K562 (cell line): ENCODE results near the gene FAM20C. TPM values are rescaled to one million over a fixed set of nuclear protein-coding genes. Genes with fewer than 3 reads are reported as not detected.

Source experiments
- ATAC-seq: fragments of 200-7000 bp; cut with Tn5 transposase; 3 replicates; pipeline ENCODE4 v1.9.1; 2020; ENCODE audit warnings: moderate library complexity
- BruUV-seq: library from RNA; stranded (reverse); fragments of 400-500 nt; replicated peaks from 2 replicates; lab custom pipeline; 2021; lab: Mats Ljungman, UMichigan
- CTCF ChIA-PET: fragments of 300-600 bp; formaldehyde crosslinking; extraction: SDS; loops from one replicate; lab custom pipeline; 2021; ENCODE audit warnings: low intra/inter-chr PET ratio; lab: Yijun Ruan, JAX
- POLR2A ChIA-PET: fragments of 300-600, 350-650 bp; sonication (Branson Sonifier 250); formaldehyde crosslinking; extraction: SDS; loops from one replicate; lab custom pipeline; 2021; ENCODE audit warnings: antibody characterized with exemption, inconsistent platforms; lab: Yijun Ruan, JAX
- DNase-seq, 4 experiments: peaks; one replicate each; pipeline versions ENCODE4 v3.0.0 to v3.0.0-alpha.2; 2011 to 2018; ENCODE audit warnings: low spot score in 3 of 4, mixed read lengths in 3 of 4; ENCODE audit errors: extremely low read depth in 1 of 4
- FAIRE-seq: peaks from 2 replicates; lab custom pipeline; 2011; peaks lifted over from hg19 to GRCh38; lab: Jason Lieb, UNC
- H2AFZ ChIP-seq: 2 replicates; pipeline ENCODE4 v1.6.0; 2011; ENCODE audit warnings: low read depth, low read length, control low read depth, inconsistent platforms
- H3K27ac ChIP-seq: fragments of 200-600 bp; 3 replicates; pipeline ENCODE4 v1.8.0; 2011; ENCODE audit warnings: low read depth, mild to moderate bottlenecking, control low read depth, inconsistent platforms, low read length, moderate library complexity, mixed read lengths; ENCODE audit errors: extremely low read depth
- H3K27me3 ChIP-seq, 2 experiments: fragments of 300-600 bp in 1 of 2; 2 replicates in 1 of 2; 3 replicates in 1 of 2; pipeline versions ENCODE4 v1.6.0 to v1.8.0; 2011; ENCODE audit warnings: inconsistent platforms in 2 of 2, low read length in 2 of 2, mild to moderate bottlenecking in 1 of 2, mixed read lengths in 1 of 2, moderate library complexity in 1 of 2; ENCODE audit not compliant: control insufficient read depth in 2 of 2, insufficient read depth in 2 of 2
- H3K36me3 ChIP-seq: fragments of 300-600 bp; 3 replicates; pipeline ENCODE4 v1.8.0; 2011; ENCODE audit warnings: mild to moderate bottlenecking, low read length, inconsistent platforms; ENCODE audit not compliant: control insufficient read depth, insufficient read depth
- H3K4me1 ChIP-seq, 2 experiments: fragments of 200-600 bp in 1 of 2; replicated peaks in 1 of 2; 2 replicates in 1 of 2; 3 replicates in 1 of 2; pipeline versions ENCODE4 v1.5.1 to v1.8.0; 2011; ENCODE audit warnings: inconsistent platforms in 2 of 2, low read length in 2 of 2, mild to moderate bottlenecking in 1 of 2, mixed read lengths in 1 of 2, moderate library complexity in 1 of 2; ENCODE audit not compliant: control insufficient read depth in 2 of 2, insufficient read depth in 2 of 2
- H3K4me2 ChIP-seq: 2 replicates; pipeline ENCODE4 v1.6.1; 2011; ENCODE audit warnings: low read length, control low read depth, inconsistent platforms, mixed read lengths; ENCODE audit not compliant: insufficient read depth
- H3K4me3 ChIP-seq: fragments of 200-600 bp; sonication (generic), shearing (Covaris generic); 2 replicates; pipeline ENCODE4 v1.5.1; 2016; ENCODE audit warnings: control low read depth, inconsistent platforms
- H3K79me2 ChIP-seq: fragments of 200-600 bp; 3 replicates; pipeline ENCODE4 v1.8.0; 2011; ENCODE audit warnings: low read length, inconsistent platforms; ENCODE audit not compliant: control insufficient read depth, insufficient read depth
- H3K9ac ChIP-seq, 2 experiments: 2 replicates each; pipeline versions ENCODE4 v1.6.0 to v1.6.1; 2011; ENCODE audit warnings: low read depth in 2 of 2, low read length in 2 of 2, control low read depth in 1 of 2, inconsistent platforms in 1 of 2, mild to moderate bottlenecking in 1 of 2, mixed read lengths in 1 of 2; ENCODE audit not compliant: insufficient read depth in 1 of 2
- H3K9me1 ChIP-seq: one replicate; pipeline ENCODE4 v1.6.0; 2011; ENCODE audit warnings: inconsistent platforms, mild to moderate bottlenecking, low read length, moderate library complexity; ENCODE audit not compliant: control insufficient read depth, insufficient read depth
- H3K9me3 ChIP-seq: replicated peaks from 2 replicates; pipeline ENCODE4 v1.5.1; 2011; ENCODE audit warnings: low read depth, low read length, inconsistent platforms; ENCODE audit not compliant: control insufficient read depth, insufficient read depth
- H4K20me1 ChIP-seq: replicated peaks from 2 replicates; pipeline ENCODE4 v1.6.1; 2011; ENCODE audit warnings: low read length, inconsistent platforms, mixed read lengths; ENCODE audit not compliant: control insufficient read depth, insufficient read depth
- PHB ChIP-seq: fragments of 250-450 bp; sonication (Bioruptor Pico); IDR thresholded peaks from 2 replicates; pipeline ENCODE4 v1.5.0; 2021
- RBM15 ChIP-seq: fragments of 200-400 bp; formaldehyde crosslinking; IDR thresholded peaks from 2 replicates; pipeline ENCODE4 v1.6.1; 2018; ENCODE audit warnings: mild to moderate bottlenecking, low read length, moderate library complexity; ENCODE audit not compliant: insufficient read depth
- SIN3A ChIP-seq, 2 experiments: fragments of 150-350 bp in 1 of 2; IDR thresholded peaks; 2 replicates each; pipeline ENCODE4 v1.6.1; 2011 to 2016; ENCODE audit warnings: borderline replicate concordance in 2 of 2, low read depth in 2 of 2, low read length in 2 of 2, mild to moderate bottlenecking in 2 of 2, moderate library complexity in 2 of 2; ENCODE audit not compliant: control insufficient read depth in 1 of 2
- TARDBP ChIP-seq: fragments of 450-650 bp; IDR thresholded peaks from 2 replicates; pipeline ENCODE4 v1.6.1; 2016
- TSC22D4 ChIP-seq: fragments of 450-650 bp; IDR thresholded peaks from 2 replicates; pipeline ENCODE4 v1.6.1; 2016; ENCODE audit warnings: missing genetic modification characterization, missing biosample characterization, control low read depth
- ZFPM2 ChIP-seq: fragments of 250-450 bp; sonication (Bioruptor Pico); IDR thresholded peaks from 2 replicates; pipeline ENCODE4 v1.5.1; 2022; ENCODE audit warnings: mild to moderate bottlenecking
- WGBS: fragments of 100-300 bp; shearing (Covaris generic); methylation state at CpG from one replicate; pipeline ENCODE4 v1.1.6; 2016; ENCODE audit warnings: low coverage, mixed read lengths; ENCODE audit not compliant: insufficient coverage; ENCODE audit errors: missing lambda C conversion rate; 5-methylcytosine and 5-hydroxymethylcytosine counted together
- in situ Hi-C: fragments of 300-500 bp; cut with MboI; formaldehyde crosslinking; loops from 4 replicates; pipeline ENCODE4 v1.15.0; 2018; ENCODE audit warnings: inconsistent platforms, mixed read lengths
- intact Hi-C: fragments of 100-400 bp; cut with micrococcal nuclease; formaldehyde crosslinking; loops from 2 replicates; pipeline ENCODE4 v1.14.2; 2022
- polyA plus RNA-seq, 8 experiments: library from polyadenylated mRNA; depleted of rRNA in 4 of 8; stranded (reverse) in 5 of 8; unstranded in 3 of 8; fragments of >200 nt; fragmentation: Nextera tagmentation in 2 of 8; fragmentation: Illumina TruSeq in 1 of 8; extraction: Ambion mirVana in 2 of 8; extraction: Trizol in 1 of 8; gene quantifications; 2 replicates each; pipeline versions ENCODE4 v1.2.1 to v1.2.3, GENCODE V29; 2011 to 2014; ENCODE audit warnings: inconsistent platforms in 1 of 8, missing spikeins in 1 of 8
- total RNA-seq, 7 experiments: library from RNA; depleted of rRNA in 6 of 7; stranded (reverse); fragments of >200 nt in 6 of 7; fragmentation: Illumina TruSeq in 2 of 7; extraction: Trizol in 2 of 7; gene quantifications; 2 replicates each; pipeline versions ENCODE4 v1.2.1 to v1.2.3, GENCODE V29; 2011 to 2021; ENCODE audit warnings: low replicate concordance in 1 of 7

The FAM20C gene
- total and polyA plus RNA-seq, 9 of the 15 experiments (the other 6 are each of a cell fraction or from before 2014, with no cell fraction given): 0.09 TPM; not detected in 8

DNA sequence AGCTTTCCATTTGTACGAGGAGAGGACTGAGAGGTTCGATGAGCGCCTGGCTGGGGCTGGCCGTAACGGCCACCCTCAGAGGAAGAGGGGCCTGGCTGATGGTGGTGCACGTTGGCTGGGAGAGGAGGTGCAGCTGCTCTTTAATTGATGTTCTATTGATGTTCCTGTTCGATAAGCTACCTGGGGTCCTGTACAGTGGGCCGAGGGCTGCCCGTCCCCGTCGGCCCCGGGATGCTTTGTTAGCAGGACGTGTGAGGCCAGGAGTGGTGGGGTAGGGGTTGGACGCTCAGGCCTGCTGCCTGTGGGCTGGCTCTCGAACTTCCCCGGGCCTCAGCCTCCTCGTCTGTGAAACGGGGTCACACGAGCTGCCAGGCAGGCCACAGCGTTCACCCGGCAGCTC is 25.4 kb downstream of the FAM20C start (continued):
- no peak for TF ChIP-seq ZFPM2 (CRISPR knock-in tag)

DNA sequence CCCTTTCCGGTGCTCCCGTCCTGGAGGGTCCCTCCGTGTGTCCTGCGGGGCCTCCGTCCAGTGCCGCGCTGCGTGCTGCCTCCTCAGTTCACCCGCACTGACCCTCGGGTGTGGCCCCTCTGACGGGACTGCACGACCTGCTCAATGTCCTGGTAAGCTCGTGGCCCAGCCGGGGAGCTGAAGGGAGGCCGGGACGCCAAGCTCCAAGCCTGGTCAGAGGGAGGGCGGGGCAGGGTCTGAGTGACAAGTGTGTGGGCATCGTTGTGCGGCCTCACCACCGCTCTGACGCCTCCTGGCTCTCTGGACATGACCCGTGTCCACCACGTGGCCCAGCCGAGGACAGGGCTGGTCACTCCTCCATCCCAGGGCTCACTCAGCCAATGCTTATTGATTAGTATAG is 25.9 kb downstream of the FAM20C start:
- 0 out of 2 replicates have a peak, but pooled peaks cover 9% of the 10 kb centered on the region for H4K20me1 ChIP-seq
- FAIRE-seq: no peak
- H3K9me1 ChIP-seq: no peaks in the 10 kb centered on the region
- in situ Hi-C loops: no loop called here
- no peaks in the 10 kb centered on the region for H3K9me3 ChIP-seq
- H3K79me2 ChIP-seq: no peaks in the 10 kb centered on the region
- no peak overlapping the region for H3K4me2 ChIP-seq
- peaks cover 16 to 63% of the 10 kb centered on the region in 2 experiments; a peak in 4 of 5 replicates for H3K27me3 ChIP-seq
- H3K4me3 ChIP-seq: no peak overlapping the region
- no TSS peak for BruUV-seq
- TF ChIP-seq TSC22D4 (tag) (no peak), RBM15 (no peak), PHB (no peak), TARDBP (no peak), SIN3A (IDR thresholded peaks at IDR 0.05; ENCODE audit: borderline replicate concordance in 2 of 2, control insufficient read depth in 1 of 2, low read depth in 2 of 2, low read length in 2 of 2) (no peak)
- ChIA-PET POLR2A (interaction anchor here (0.5 kb wide), 1 partner anchor 11 kb away, joined by 3 read pairs; no protein-coding TSS in a partner anchor), CTCF (no interaction called here)
- no peaks in the 10 kb centered on the region for H3K36me3 ChIP-seq
- H3K4me1 ChIP-seq: peaks cover 0 to 44% of the 10 kb centered on the region in 2 experiments; a peak in 3 of 5 replicates
- H3K27ac ChIP-seq: no peak overlapping the region
- intact Hi-C loops: no loop called here
- ATAC-seq: no peak
- H2AFZ ChIP-seq: no peak overlapping the region
- no peak overlapping the region for H3K9ac ChIP-seq
- no peak for DNase-seq
- 27% methylated on average over 23 of the region's 24 CpGs for WGBS
